ENCODE data around the gene TCEA2. TPM values are rescaled to one million over a fixed set of nuclear protein-coding genes. Genes with fewer than 3 reads are reported as not detected.
A peak's percentile ranks its signal among the peaks of the same experiment; 100 is the strongest.

TCEA2 gene
- total RNA-seq, 1 experiment from 2014 or later: 38.5 TPM

DNA sequence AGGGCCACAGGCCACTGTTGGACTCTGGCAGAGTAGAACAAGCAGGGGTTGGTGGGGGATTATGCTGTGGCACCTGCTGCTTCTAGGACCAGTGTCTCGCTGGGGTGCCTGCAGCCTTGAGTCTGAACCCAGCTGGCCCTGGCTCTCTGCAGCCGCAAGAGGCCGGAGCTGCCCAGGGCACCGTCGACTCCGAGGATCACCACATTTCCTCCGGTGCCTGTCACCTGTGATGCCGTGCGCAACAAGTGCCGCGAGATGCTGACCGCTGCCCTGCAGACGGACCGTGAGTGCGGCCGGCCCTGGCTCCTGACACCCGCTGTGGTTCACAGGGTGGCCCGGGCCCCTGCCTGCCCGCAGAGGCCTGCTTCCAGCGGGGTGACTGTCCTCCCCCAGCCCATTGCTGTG lies 6.2 kb downstream of the TCEA2 start:
- TF ChIP-seq SIN3A (IDR thresholded peaks at IDR 0.05; ENCODE audit: borderline replicate concordance, insufficient read depth, low read depth, low read length) (no peak), TCF7L2 (IDR thresholded peaks at IDR 0.05; ENCODE audit: low read depth, low read length) (no peak), POLR2AphosphoS5 (IDR thresholded peaks at IDR 0.05; ENCODE audit: low read depth, low read length) (no peak)
- TF ChIP-seq, protein P1, sequence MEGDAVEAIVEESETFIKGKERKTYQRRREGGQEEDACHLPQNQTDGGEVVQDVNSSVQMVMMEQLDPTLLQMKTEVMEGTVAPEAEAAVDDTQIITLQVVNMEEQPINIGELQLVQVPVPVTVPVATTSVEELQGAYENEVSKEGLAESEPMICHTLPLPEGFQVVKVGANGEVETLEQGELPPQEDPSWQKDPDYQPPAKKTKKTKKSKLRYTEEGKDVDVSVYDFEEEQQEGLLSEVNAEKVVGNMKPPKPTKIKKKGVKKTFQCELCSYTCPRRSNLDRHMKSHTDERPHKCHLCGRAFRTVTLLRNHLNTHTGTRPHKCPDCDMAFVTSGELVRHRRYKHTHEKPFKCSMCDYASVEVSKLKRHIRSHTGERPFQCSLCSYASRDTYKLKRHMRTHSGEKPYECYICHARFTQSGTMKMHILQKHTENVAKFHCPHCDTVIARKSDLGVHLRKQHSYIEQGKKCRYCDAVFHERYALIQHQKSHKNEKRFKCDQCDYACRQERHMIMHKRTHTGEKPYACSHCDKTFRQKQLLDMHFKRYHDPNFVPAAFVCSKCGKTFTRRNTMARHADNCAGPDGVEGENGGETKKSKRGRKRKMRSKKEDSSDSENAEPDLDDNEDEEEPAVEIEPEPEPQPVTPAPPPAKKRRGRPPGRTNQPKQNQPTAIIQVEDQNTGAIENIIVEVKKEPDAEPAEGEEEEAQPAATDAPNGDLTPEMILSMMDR (IDR thresholded peaks at IDR 0.05): no peak
- TF ChIP-seq, protein P2, sequence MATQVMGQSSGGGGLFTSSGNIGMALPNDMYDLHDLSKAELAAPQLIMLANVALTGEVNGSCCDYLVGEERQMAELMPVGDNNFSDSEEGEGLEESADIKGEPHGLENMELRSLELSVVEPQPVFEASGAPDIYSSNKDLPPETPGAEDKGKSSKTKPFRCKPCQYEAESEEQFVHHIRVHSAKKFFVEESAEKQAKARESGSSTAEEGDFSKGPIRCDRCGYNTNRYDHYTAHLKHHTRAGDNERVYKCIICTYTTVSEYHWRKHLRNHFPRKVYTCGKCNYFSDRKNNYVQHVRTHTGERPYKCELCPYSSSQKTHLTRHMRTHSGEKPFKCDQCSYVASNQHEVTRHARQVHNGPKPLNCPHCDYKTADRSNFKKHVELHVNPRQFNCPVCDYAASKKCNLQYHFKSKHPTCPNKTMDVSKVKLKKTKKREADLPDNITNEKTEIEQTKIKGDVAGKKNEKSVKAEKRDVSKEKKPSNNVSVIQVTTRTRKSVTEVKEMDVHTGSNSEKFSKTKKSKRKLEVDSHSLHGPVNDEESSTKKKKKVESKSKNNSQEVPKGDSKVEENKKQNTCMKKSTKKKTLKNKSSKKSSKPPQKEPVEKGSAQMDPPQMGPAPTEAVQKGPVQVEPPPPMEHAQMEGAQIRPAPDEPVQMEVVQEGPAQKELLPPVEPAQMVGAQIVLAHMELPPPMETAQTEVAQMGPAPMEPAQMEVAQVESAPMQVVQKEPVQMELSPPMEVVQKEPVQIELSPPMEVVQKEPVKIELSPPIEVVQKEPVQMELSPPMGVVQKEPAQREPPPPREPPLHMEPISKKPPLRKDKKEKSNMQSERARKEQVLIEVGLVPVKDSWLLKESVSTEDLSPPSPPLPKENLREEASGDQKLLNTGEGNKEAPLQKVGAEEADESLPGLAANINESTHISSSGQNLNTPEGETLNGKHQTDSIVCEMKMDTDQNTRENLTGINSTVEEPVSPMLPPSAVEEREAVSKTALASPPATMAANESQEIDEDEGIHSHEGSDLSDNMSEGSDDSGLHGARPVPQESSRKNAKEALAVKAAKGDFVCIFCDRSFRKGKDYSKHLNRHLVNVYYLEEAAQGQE (IDR thresholded peaks at IDR 0.05; ENCODE audit: insufficient read depth in 1 of 2, low read depth in 2 of 2, low read length in 1 of 2): no peak
- Histone ChIP-seq H3K9me3 (ENCODE audit: control insufficient read depth, insufficient read depth, low read depth, low read length) (no peaks in the 10 kb centered on the region), H3K27ac (ENCODE audit: low read length) (no peak overlapping the region), H3K4me3 (ENCODE audit: low read depth in 2 of 2, low read length in 2 of 2) (no peak overlapping the region), H3K4me1 (ENCODE audit: control insufficient read depth, insufficient read depth, low read length) (peaks cover 21% of the 10 kb centered on the region), H3K36me3 (ENCODE audit: control insufficient read depth, insufficient read depth, low read length) (no peaks in the 10 kb centered on the region), H3K27me3 (ENCODE audit: control insufficient read depth, insufficient read depth, low read length) (no peaks in the 10 kb centered on the region)
- in situ Hi-C loops (cut with HindIII; ENCODE audit: low pct_unique_long_range_greater_than_20kb, low sequenced_read_pairs) (no loop called here), intact Hi-C loops (cut with micrococcal nuclease; ENCODE audit: unreplicated experiment) (no loop called here)
- ChIA-PET POLR2A (no interaction called here), CTCF (no interaction called here)
- DNase-seq (ENCODE audit: low read depth, low spot score) (no peak), ATAC-seq (no peak)
- no TSS peak for BruUV-seq (replicated peaks)

DNA sequence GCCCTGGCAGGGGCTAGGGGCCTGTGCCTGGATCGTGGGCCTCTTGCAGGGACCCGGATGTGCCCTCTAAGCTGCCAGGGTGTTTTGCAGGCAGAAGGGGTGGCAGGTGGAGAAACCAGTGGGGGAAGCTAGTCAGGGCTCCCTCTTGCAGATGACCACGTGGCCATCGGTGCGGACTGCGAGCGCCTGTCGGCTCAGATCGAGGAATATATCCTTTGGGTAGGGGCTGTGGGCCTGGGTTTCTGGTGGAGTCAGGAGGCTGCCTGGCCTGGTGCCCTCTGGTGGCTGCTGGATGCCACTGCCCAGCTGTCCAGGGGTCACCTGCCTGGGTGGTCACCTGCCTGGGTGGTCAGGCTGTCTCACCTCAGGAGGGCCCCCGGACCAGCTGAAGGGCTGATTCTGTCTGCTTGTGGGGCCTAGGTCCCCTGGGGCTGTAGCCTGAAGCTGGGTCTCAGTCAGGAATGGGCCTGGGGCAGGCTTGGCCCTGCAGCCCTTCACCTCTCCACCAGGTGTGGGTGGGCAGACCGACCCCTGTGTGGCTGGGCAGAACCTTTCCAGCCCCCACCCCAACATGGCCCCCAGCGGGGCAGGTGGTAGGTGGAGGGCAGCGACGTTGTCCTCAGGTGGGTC lies 6.7 kb downstream of the TCEA2 start:
- no peak overlapping the region for H3K4me3 ChIP-seq (ENCODE audit: low read depth in 2 of 2, low read length in 2 of 2)
- no peak for DNase-seq (ENCODE audit: low read depth, low spot score)
- no peak overlapping the region for H3K27ac ChIP-seq (ENCODE audit: low read length)
- TF ChIP-seq TCF7L2 (IDR thresholded peaks at IDR 0.05; ENCODE audit: low read depth, low read length) (no peak), SIN3A (IDR thresholded peaks at IDR 0.05; ENCODE audit: borderline replicate concordance, insufficient read depth, low read depth, low read length) (no peak)
- TF ChIP-seq, protein P1 (IDR thresholded peaks at IDR 0.05): peak; percentile 97
- CTCF ChIA-PET: no interaction called here
- peak; percentile 68 for ATAC-seq
- H3K27me3 ChIP-seq (ENCODE audit: control insufficient read depth, insufficient read depth, low read length): no peaks in the 10 kb centered on the region
- no TSS peak for BruUV-seq (replicated peaks)
- intact Hi-C loops (cut with micrococcal nuclease; ENCODE audit: unreplicated experiment): no loop called here
- H3K4me1 ChIP-seq (ENCODE audit: control insufficient read depth, insufficient read depth, low read length): peaks cover 15% of the 10 kb centered on the region
- H3K36me3 ChIP-seq (ENCODE audit: control insufficient read depth, insufficient read depth, low read length): no peaks in the 10 kb centered on the region
- in situ Hi-C loops (cut with HindIII; ENCODE audit: low pct_unique_long_range_greater_than_20kb, low sequenced_read_pairs): no loop called here
- no peaks in the 10 kb centered on the region for H3K9me3 ChIP-seq (ENCODE audit: control insufficient read depth, insufficient read depth, low read depth, low read length)
- POLR2A ChIA-PET: no interaction called here

Data from Panc1 (cell line).